Measurements from ENCODE around the gene MKX. TPM values are rescaled to one million over a fixed set of nuclear protein-coding genes. Genes with fewer than 3 reads are reported as not detected.
"Not testable (repeated sequence)": the region's sequence is repeated elsewhere in the genome, so short reads cannot be mapped to it uniquely, and the experiment has no call there.

Gene MKX
- total RNA-seq, 1 donor from 2014 or later, result 1.4 TPM

DNA sequence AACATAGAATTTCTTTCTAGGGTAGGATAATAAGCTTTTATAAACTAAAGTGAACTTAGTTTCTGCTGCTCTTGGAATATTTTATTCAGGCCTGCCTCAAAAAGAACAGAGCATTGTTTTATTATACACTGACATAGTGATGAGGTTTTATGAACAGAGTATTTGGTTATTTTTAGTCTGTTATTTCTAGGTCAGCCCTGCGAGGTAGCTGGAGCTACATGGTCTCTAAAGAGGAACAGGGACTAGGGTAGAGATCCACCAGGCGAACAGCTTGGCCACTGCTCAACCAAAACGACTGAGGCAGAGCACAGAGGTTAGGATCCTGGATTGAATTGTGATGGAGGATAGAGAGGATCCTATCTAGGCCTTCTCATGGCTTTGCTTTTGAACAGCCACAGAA lies 53.0 kb downstream of the MKX start:
- no peak for ATAC-seq

DNA sequence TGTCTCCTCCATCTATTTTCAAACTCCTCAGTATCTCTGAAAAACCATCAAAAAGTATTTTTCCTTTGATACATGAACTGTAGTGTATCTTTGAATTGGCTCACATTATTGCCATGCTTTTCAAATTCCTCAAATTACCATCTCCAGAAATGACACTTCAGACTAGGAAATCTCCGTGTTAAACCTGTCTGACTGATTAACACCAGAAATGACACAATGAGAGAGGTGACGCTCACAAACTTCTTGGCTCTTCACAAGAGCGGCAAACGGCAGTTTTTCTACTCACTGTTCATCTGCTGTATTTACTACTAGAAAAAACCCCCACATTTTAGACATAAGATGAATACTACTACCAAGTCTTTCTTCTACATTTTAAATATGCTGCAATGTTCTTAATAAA lies 56.6 kb downstream of the MKX start:
- no peak for ATAC-seq

DNA sequence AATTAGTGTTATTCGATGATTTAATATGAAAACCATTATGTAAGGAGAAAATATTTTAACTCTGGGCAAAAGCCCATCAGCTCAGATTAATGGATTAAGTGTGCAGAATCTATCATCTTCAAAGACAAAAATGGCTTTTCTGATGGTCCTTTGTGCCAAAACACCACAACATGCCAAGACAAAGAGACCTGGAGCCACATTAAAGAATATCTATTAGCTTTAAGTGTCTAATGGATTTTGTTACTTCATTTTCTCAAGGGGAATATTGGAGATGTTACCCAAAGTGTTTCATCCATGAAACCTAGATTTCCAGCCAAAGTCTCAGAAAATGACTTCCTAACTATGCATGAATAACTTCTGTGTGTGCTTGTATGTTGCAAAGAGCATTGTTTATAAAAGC lies 57.3 kb downstream of the MKX start:
- no peak for ATAC-seq

DNA sequence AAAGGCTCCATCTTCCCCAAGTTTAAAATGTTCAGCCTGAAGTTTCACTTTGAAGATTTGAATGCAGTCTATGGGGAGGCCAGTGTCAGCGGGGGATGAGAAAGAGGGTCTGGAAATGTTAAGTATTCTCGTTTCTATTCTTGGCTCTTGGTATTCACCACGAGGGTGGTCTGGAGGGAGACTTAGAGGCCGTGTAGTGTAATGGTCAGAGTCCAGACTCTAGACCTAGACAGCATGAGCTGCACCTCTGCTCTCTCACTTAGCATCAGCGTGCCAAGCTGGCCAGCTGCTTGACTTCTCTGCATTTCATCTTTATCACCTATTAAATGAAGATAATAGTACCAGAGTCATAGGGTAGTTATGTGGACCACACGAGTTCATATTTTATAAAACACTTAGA lies 57.9 kb downstream of the MKX start:
- ATAC-seq, result no peak

DNA sequence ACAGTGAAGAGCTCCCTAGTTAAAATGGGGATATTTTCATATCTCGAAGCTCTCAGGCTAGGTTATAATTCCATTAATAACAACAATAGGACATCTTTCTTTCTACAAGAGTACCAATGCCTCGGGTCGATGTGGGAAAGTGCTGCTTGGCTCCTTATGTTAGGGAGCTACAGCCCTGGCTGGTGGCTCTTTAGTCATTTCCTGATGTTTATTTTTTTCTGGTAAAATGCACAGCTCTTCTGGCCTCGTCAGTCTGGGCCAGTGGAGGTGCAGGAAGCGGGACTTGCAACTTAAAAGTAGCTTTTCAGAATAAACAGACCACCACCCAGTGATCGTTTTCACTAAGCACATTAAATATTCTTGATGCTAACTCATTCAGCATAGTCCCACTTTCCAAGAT lies 58.3 kb downstream of the MKX start:
- ATAC-seq, result no peak

DNA sequence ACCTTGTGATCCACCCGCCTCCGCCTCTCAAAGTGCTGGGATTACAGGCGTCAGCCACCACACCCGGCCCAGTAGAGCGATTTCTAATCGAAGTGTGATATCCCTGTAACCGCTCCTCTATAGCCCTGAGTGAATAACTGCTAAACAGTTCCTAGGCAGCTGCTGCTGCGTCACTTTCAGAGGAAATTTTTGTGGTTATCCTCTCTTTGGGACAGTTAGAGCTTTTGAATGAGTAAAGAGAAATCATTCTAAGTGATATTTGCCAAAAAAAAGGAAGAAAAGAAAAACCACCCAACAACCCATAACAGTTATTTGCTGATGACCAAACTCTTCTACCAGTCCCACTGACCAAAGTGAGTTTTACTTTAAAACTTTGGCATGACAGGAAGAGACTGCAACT lies 59.9 kb downstream of the MKX start:
- ATAC-seq, result no peak

DNA sequence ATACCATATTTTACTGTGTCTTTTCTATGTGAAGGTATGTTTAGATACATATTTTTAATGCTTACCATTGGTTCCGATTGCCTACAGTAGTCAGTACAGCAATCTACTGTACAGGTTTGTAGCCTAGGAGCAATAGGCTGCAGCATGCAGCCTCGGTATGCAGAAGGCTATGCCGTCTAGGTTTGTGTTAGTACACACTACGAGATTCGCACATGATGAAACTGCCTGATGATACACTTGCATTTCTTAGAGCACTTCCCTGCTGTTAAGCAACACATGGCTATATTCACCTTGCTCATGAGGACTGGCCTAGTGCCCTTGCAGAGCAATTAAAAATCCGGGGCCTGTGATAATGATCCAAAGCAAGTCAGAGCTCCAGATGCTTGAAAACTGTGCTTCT lies 62.4 kb downstream of the MKX start:
- ATAC-seq, result no peak

DNA sequence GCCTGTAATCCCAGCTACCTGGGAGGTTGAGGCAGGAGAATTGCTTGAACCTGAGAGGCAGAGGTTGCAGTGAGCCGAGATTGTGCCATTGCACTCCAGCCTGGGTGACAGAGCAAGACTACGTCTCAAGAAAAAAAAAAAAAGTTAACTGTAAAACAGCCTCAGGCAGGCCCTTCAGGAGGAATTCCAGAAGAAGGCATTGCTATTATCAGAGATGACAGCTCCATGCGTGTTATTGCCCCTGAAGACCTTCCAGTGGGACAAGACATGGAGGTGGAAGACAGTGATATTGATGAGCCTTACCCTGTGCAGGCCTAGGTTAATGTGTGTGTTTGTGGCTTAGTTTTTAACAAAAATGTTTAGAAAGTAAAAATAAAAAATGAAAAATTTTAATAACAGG lies 63.8 kb downstream of the MKX start:
- not testable (repeated sequence) for ATAC-seq

DNA sequence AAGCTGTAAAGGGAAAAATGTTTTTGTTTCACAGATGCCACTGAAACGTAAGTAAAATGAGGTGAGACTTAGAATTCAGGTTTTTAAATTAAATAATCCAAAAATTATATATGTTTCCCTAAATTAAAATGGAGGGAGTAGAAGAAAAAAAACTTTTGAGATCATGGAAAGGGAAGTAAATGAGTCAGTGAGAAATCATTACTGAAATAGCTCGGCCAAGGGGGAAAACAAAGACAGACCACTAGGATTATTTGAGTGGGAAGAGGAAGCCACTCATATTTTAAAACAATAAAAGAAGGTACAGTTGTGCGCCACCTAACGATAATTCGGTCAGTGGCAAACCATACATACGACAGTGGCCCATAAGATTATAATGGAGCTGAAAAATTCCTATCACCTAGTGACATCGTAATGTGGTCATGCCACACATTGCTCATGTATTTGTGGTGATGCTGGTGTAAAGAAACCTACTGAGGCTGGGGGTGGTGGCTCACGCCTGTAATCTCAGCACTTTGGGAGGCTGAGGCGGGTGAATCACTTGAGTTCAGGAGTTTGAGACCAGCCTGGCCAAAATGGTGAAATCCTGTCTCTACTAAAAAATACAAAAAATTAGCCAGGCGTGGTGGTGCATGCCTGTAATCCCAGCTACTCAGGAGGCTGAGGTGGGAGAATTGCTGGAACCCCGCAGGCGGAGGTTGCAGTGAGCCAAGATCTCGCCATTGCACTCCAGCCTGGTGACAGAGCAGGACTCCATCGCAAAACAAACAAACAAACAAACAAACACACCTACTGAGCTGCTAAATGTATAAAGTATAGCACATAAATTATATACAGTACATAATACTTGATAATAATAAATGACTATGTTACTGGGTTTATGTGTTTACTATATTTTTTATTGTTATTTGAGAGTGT lies 64.7 kb downstream of the MKX start:
- ATAC-seq, result no peak

DNA sequence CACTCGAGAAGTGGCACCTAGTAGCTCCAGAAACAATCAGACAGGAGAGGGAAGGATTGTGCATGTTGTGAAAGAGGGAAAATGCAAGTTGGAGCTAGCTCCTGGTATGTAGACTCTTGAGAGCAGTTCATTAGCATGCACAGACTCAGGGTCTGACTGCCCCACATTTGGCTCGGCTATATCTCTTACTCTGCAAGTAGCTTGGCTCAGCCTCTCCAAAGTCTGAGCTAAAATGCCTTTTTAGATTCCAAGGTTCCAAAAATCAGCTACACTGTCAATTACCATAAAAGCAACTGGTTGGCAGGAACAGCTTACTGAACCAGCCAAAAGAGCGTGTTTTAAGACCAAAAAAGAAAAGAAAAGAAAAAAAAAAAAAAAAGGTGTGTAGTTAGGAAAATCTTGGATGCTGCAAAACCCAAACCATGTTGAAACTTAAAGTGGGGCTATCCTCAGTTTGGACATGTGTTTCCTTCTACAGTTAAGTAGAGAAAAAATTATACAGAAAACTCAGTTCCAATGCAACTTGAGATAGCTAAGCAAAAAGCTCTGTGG lies 65.5 kb downstream of the MKX start:
- no peak for ATAC-seq

DNA sequence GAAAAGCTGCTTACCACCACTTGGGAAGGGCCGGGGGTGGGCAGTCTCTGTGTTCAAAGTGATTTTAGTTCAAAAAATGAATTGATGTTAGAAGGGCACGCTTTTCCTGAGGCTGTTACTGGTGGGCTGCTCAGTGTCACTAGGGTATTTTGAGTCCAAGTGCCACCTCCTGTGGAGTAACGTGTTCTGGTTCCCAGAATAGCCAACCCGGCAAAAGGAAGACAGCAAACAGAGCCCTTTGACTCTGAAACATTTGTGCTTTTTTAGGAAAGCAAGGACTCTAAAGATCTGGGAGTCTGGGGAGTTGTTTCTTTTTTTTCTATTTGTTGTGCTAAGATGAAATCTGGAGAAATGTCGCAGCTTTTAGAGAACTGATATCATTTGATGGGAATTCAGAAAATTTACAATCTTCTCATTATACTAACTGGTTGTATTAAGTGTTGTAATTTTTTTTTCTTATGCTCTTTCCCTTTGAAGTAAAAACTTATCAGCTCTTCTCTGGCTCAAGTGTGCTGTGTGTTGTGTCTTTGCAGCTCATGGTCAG lies 66.2 kb downstream of the MKX start:
- no peak for ATAC-seq

DNA sequence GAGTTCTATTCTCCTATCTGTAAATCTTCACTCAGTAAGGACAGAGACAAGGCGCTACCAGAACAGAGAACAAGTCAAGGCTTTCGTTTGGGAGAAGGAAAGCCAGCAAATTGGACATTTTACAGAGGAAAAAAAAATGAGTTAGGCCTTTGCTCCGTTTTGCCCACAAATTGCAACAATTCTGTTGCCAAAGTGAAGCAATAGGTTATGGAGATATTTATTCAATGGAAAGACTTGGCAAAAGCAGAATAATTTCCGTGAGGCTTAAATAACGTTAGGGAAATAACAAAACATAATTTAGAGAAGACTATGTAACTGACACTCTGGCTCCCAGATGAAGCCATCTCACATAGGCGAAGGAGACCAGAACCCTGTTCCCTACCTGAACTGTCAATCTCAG lies 67.5 kb downstream of the MKX start:
- no peak for ATAC-seq

DNA sequence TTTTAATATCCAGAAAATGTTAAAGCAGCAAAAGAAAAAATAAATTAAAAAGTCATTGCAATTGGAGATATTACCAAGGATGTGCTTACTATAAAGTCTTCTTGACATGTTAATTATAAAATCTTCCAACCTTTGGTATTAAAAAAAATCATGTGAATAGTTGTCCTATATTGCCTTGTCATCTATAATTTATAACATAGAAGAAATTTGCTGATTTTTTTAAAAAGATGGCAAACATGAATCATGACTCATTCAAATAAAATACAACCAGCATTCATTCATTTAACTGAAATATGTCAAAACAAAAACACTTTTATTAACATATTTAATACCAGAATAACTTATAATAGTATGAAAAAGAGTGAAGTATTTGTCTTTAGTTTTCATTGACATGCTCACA lies 72.6 kb downstream of the MKX start:
- ATAC-seq, result no peak

DNA sequence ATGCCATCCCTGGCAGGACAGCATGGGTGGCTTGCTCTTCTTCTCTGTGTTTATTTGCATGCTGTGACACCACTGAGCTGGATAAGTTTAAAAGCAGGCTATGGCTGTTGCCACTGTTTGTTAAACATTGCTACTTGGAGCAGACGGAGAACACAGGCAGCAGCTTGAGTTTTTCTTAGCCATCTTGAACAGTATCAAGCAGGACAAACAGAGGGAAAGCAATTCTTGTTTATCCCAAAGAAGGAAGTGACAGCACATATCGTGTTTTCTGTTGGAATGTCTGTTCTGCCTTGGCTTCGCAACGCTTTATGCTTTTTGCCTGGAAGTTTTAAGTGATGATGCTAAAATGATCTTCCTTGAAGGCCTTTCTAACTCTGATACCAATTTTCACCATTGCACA lies 73.8 kb downstream of the MKX start:
- no peak for ATAC-seq

DNA sequence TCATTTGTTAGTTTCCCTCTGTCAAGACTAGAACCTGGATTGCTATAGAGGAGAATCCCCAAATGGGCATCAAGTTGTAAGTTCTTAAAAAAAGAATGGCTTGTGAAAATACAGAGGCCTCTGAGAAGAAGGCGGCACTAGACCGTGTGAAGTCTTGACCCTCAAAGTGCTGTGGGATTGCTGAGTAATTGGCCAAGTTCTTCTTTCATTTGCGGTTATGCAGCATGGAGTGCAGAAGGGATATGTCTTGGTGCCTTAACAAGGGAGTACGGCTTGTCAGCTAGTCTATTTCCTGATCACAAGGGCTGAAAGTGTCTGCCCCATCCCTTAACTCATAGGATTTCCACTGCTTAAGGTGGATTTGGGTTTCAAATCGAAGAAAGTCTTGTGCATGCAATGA lies 81.2 kb downstream of the MKX start:
- no peak for ATAC-seq

DNA sequence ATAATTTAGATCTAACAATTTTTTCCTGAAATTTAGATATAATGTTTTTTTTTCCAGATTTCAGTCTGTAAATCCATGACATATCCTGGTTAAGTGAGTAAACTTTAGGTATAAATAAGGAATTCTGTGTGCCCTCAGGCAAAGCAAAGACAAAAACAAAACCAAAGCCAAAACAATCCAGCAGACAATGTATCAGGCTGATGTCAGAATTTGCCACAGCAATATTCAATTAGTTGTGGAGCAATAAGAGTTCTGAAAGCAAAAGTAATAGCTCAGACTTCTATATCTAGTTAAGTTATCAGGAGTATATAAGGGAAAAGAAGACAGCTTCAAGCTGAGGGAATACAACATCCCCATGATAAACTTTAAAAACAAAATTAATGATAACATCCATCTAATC lies 82.0 kb downstream of the MKX start:
- no peak for ATAC-seq

DNA sequence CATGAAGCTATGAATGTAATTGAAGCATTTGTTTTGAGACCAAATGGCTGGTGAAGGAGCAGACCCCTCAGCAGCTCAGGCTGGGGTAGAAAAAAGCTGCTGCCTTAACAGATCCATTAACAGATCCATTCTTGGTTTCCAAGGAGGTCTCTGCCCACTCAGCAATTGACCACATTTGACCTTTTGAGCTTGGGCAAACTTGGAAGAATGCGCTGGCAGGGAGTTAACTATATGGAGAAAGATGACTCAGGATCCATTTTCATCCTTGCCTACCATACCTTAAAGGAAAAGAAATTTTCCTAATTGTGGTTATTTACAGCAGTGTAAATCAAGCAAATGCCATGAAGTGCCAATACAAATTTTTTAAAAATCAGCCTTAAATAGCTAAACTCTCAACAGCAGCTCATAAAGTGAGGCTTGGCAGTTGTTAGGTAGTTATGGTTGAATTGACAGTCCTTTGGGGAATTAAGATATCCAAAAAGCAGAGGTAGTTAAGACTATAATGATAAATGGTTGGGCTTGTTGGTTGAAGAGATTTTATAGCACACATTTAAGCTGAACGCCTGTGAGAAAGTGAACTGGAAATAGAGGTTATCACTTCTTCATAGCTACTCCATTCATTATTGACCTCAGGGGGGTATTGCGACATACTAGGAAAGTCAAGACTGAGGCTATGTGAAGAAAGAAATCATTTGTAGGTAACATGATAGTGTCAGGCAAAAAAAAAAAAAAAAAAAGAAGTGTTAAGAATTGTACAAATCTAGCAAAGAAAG lies 83.9 kb downstream of the MKX start:
- no peak for ATAC-seq

DNA sequence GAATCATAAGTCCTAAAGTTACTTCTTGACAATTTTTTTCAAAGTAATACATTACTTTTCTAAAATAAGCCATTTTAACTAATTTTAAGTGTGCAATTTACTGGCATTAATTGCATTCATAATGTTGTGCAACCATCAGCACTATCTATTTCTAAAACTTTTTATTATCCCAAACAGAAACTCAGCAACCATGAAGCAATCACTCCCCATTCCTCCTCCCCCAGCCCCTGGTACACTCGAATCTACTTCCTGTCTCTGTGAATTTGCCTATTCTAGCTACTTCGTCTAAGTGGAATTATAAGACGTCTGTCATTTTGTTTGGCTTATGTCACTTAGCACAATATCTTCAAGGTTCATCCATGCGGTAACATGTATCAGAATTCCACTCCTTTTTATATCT lies 84.9 kb downstream of the MKX start:
- ATAC-seq, result no peak

DNA sequence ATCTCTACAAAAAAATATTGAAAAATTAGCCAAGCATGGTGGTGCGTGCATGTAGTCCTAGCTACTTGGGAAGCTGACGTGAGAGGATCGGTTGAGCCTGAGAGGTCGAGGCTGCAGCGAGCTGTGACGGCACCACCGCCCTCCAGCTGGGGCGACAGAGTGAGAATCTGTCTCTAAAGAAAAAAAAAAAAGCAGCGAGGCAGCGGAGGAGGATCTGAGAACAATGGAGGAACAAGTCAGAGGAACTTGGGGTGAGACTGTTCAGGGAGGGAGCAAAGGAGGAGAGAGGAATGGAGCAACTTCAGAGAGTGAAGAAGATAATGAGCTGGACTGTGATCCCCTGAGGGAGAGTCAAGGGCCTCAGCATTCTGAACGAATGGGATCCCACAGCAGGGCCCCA lies 85.4 kb downstream of the MKX start:
- no peak for ATAC-seq

DNA sequence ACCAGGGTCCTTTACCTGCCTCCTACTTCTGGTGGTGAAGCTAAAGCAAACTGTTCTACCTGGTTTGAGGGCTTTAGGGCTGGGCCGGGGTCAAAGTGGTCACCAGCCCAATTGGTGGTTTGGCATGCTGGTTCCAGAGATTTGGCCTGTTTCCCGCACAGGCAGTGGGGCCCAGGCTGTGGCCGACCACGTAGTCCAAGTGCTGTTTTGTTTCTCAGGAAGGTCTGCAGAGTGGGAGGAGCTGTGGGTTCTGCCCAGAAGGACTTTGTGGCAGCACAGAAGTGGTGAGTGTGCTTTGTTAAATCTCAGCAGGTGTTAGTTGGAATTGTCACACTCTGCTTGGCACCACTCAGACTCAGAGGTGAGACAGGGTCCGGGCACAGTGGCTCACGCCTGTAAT lies 85.8 kb downstream of the MKX start:
- no peak for ATAC-seq

DNA sequence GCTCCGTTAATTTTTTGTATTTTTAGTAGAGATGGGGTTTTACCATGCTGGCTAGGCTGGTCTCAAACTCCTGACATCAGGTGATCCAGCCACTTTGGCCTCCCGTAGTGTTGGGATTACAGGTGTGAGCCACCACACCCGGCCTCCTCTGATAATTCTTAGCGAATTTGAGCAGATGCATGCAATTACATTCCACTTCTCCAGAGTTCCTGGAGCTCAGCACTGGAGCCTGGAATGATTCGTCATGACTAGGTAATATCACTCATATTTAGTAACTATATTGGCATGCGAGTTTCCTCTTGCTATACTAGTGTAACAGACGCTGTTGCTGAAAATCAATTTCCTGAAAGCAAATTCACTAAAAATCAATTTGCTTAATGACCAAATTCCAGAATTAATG lies 86.8 kb downstream of the MKX start:
- no peak for ATAC-seq

DNA sequence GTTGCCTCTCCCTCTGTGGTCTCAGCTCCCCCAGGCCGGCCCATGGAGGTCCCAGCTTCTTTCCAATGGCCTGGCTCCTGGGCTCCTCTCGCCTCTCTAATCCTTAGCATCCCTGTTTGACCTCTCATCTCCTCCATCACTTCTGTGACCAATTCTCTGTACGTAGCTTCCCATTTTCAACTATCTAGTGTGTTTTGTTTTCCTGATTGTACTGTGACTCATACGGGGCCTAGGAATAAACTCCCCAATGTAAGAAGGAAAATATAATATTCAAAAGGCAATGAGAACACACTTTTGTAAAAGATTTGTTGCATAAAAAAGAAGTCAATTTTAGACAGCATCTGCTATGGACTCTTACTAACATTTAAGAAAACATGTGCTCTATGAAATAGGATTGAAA lies 90.3 kb downstream of the MKX start:
- no peak for ATAC-seq

DNA sequence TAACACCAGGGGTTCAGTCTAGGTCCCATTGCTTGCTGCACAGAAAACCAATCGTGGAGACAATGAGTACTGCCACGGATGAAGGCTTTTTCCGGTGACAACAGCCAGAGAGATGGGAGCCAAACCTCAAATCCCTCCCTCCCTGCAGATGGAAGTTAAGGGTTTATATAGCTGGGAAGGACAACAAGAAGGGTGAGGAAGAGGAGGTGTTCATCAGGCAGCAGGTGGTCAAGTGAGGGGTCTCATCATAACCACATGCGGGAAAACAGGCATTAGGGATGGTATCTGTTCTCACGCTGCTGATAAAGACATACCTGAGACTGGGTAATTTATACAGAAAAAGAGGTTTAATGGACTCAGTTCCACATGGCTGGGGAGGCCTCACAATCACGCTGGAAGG lies 91.3 kb downstream of the MKX start:
- ATAC-seq, result no peak
